ENCODE measurements around the gene MAP3K19. TPM values are rescaled to one million over a fixed set of nuclear protein-coding genes. Genes with fewer than 3 reads are reported as not detected.

MAP3K19 gene
- total and polyA plus RNA-seq, 2 of the 8 experiments (the other 6 are each of a cell fraction or from before 2014, with no cell fraction given) = not detected

DNA sequence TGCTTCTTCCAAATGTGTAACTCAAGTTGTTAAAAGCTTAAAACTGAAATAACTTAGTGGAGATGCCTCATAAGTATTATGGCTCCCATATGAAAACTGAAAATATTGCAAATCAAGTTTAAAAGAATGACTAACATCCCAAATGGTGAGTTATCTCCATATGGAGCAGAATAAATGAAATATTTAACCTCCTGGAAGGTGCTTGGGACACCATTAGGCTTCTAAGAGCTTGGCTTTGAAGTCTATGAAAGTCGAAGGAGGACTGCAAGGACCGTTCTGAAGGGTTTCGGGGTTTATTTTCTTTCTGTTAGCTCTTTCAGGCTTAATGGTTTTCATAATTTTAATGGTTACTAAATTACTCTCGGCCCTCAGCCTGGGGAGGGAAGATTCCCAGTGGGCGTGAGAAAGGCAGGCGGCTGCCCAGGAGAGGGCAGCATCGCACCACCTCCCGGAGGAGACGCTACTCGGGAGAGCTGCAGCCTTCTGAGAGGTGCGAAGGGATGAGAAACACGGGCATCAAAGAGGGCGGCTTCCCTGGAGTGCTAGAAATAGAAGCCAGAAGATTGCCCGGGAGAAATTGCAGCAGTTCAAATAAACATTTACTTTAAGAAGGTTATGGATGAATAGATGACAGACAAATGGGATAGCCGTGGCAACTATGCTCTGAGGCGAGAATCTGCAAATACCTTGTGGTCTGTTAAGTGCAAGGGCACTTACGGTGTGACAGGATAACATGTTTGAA, 43.1 kb downstream of the MAP3K19 start:
- WGBS, 2 experiments (ENCODE audit: extremely low coverage in 1 of 2, insufficient coverage in 1 of 2, insufficient read length in 1 of 2, insufficient replicate concordance in 2 of 2, low coverage in 1 of 2, low lambda C conversion rate in 2 of 2, missing lambda C conversion rate in 1 of 2) = 27% methylated on average over 17 of the region's 17 CpGs; no CpG with 5 or more reads in 1 of the 2 experiments
- H2BK5ac ChIP-seq (ENCODE audit: low read depth, low read length) = no peak overlapping the region
- H3K18ac ChIP-seq (ENCODE audit: extremely low read depth, low read length) = no peak overlapping the region
- H3K4me3 ChIP-seq (ENCODE audit: extremely low read depth in 1 of 4, insufficient read depth in 2 of 4, low read depth in 3 of 4, low read length in 4 of 4) = no peak overlapping the region
- H2AK5ac ChIP-seq (ENCODE audit: low read depth, low read length) = no peak overlapping the region
- H2BK120ac ChIP-seq (replicated peaks; ENCODE audit: low read depth, low read length) = no peak overlapping the region
- no peak overlapping the region for H4K8ac ChIP-seq (ENCODE audit: extremely low read depth, insufficient read depth, low read length)
- no peak overlapping the region for H4K5ac ChIP-seq (ENCODE audit: insufficient read length, low read depth, low read length)
- no peaks in the 10 kb centered on the region for H3K9me3 ChIP-seq (ENCODE audit: insufficient read depth in 2 of 2, low read depth in 1 of 2, low read length in 1 of 2)
- POLR2A ChIA-PET (ENCODE audit: partially characterized antibody) = no interaction called here
- H3K36me3 ChIP-seq (ENCODE audit: control insufficient read depth in 2 of 4, insufficient read depth in 4 of 4, low read length in 3 of 4) = no peaks in the 10 kb centered on the region
- no peak overlapping the region for H4K91ac ChIP-seq (replicated peaks; ENCODE audit: insufficient read length, low read length)
- no peak overlapping the region for H3K4me2 ChIP-seq (ENCODE audit: insufficient read depth in 1 of 2, low read depth in 2 of 2, low read length in 2 of 2)
- no peak overlapping the region for H3K9ac ChIP-seq (replicated peaks in 1 of 4; ENCODE audit: extremely low read depth in 1 of 4, low read depth in 3 of 4, low read length in 3 of 4)
- no peak overlapping the region for H3K56ac ChIP-seq (replicated peaks; ENCODE audit: insufficient read length, low read depth, low read length)
- no peak overlapping the region for H2BK20ac ChIP-seq (ENCODE audit: low read length)
- FAIRE-seq (peak; percentile 79), DNase-seq (ENCODE audit: low read depth in 1 of 2, low spot score in 2 of 2) (peak; percentile 50 to 85)
- H3K79me2 ChIP-seq (ENCODE audit: control insufficient read depth in 1 of 2, insufficient read depth in 2 of 2, low read length in 2 of 2) = no peaks in the 10 kb centered on the region
- CTCF ChIA-PET (ENCODE audit: partially characterized antibody) = interaction anchor here (0.7 to 4.3 kb wide), 38 partner anchors 9 to 793 kb away, joined by 3 to 26 read pairs (median 4); no protein-coding TSS in a partner anchor
- no peaks in the 10 kb centered on the region for H3K79me1 ChIP-seq (ENCODE audit: low read depth, low read length)
- peaks cover 0 to 4% (median under 1%) of the 10 kb centered on the region in 4 experiments; a peak in 1 of 7 replicates for H3K4me1 ChIP-seq (replicated peaks in 1 of 4; ENCODE audit: control insufficient read depth in 3 of 4, insufficient read depth in 4 of 4, low read length in 3 of 4)
- no peak overlapping the region for H3K14ac ChIP-seq (ENCODE audit: insufficient read length)
- H3K23me2 ChIP-seq (ENCODE audit: low read depth, low read length) = no peaks in the 10 kb centered on the region
- H3K27me3 ChIP-seq (replicated peaks in 1 of 4; ENCODE audit: control insufficient read depth in 3 of 4, extremely low read depth in 1 of 4, insufficient read depth in 3 of 4, low read length in 3 of 4) = peaks cover 0 to 4% (median 0%) of the 10 kb centered on the region in 4 experiments; a peak in 2 of 7 replicates
- H4K20me1 ChIP-seq (replicated peaks in 1 of 2; ENCODE audit: control insufficient read depth in 1 of 2, insufficient read depth in 2 of 2, low read length in 2 of 2) = no peaks in the 10 kb centered on the region
- H2BK15ac ChIP-seq (ENCODE audit: low read length) = no peak overlapping the region
- H2BK12ac ChIP-seq (ENCODE audit: low read depth, low read length) = no peak overlapping the region
- H3K23ac ChIP-seq (ENCODE audit: insufficient read length) = no peak overlapping the region
- H3K27ac ChIP-seq (ENCODE audit: low read depth, low read length) = no peak overlapping the region
- H2AFZ ChIP-seq (ENCODE audit: low read length) = peak overlapping the region; percentile 65
- no peak overlapping the region for H3K4ac ChIP-seq (replicated peaks; ENCODE audit: insufficient read length, low read depth, low read length)
- TF ChIP-seq USF2 (IDR thresholded peaks at IDR 0.05; ENCODE audit: low read length) (no peak), RNF2 (IDR thresholded peaks at IDR 0.05; ENCODE audit: borderline replicate concordance, low read depth, low read length, missing control alignments, poor library complexity, severe bottlenecking) (no peak), ASH2L (IDR thresholded peaks at IDR 0.05; ENCODE audit: low read length) (no peak), JUN (IDR thresholded peaks at IDR 0.05; ENCODE audit: low read depth, low read length) (no peak), KDM1A (IDR thresholded peaks at IDR 0.05; ENCODE audit: borderline replicate concordance, low read length) (no peak), RAD21 (IDR thresholded peaks at IDR 0.05 in 1 of 2, conservative IDR thresholded peaks at IDR 0.05 in 1 of 2; ENCODE audit: low read depth in 2 of 2, low read length in 2 of 2) (peak; percentile 97 to 98), GABPA (IDR thresholded peaks at IDR 0.05; ENCODE audit: borderline replicate concordance, insufficient read depth, low read length) (no peak), POU5F1 (IDR thresholded peaks at IDR 0.05; ENCODE audit: low read depth, low read length) (no peak), CHD2 (IDR thresholded peaks at IDR 0.05; ENCODE audit: low read length) (no peak), MAX (IDR thresholded peaks at IDR 0.05) (peak; percentile 54; the same call in 1 of the 2 replicates)

All from H1 (cell line).